GM18498 (cell line): Measurements from ENCODE around the gene WDR20.
"Not testable (repeated sequence)": the region's sequence is repeated elsewhere in the genome, so short reads cannot be mapped to it uniquely, and the experiment has no call there.

ENCODE experiments used
- ATAC-seq: cut with Tn5 transposase; IDR thresholded peaks from one replicate; pipeline ENCODE4 v1.9.1; 2021; ENCODE audit warnings: mild to moderate bottlenecking, moderate library complexity; ENCODE audit not compliant: unreplicated experiment

Gene WDR20

DNA sequence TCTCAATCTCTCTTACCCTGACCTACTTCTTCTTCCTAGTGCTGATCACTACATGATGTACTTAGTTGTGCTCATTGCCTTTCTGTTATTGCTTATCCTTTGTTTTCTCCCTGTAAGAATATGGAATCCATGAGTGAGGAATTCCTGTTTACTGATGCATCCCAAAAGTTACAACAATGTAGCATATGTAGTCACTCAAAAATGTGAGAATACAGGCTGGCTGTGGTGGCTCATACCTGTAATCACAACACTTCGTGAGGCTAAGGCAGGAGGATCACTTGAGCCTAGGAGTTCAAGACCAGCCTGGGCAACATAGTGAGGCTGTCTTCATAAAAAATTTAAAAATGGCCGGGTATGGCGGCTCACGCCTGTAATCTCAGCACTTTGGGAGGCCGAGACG lies 8.0 kb upstream of the WDR20 start:
- ATAC-seq = no peak

DNA sequence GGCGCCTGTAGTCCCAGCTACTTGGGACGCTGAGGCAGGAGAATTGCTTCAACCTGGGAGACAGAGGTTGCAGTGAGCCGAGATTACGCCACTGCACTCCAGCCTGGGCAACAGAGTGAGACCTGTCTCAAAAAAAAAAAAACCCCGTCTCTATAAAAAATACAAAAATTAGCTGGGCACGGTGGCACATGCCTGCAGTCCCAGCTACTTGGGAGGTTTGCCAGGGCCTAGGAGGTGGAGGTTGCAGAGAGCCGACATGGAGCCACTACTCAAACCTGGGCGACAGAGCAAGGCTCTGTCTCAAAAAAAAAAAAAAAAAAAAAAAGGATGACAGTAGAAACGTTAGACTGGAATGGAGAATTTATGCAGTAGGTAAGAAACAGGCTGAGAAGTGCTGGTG lies 5.7 kb upstream of the WDR20 start:
- not testable (repeated sequence) for ATAC-seq

- not testable (repeated sequence) for ATAC-seq
Measured at GRCh38 chr14:102134719-102135118, 5.0 kb upstream of the WDR20 start.

DNA sequence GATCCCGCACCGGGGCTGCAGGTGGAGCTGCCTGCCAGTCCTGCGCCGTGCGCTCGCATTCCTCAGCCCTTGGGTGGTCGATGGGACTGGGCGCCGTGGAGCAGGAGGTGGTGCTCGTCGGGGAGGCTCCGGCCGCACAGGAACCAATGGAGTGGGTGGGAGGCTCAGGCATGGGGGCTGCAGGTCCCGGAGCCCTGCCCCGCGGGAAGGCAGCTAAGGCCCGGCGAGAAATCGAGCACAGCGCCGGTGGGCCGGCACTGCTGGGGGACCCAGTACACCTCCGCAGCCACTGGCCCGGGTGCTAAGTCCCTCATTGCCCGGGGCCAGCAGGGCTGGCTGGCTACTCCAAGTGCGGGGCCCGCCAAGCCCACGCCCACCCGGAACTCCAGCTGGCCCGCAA lies 4.2 kb upstream of the WDR20 start:
- ATAC-seq = not testable (repeated sequence)

- no peak for ATAC-seq
Measured at GRCh38 chr14:102138535-102138934, 1.2 kb upstream of the WDR20 start.

DNA sequence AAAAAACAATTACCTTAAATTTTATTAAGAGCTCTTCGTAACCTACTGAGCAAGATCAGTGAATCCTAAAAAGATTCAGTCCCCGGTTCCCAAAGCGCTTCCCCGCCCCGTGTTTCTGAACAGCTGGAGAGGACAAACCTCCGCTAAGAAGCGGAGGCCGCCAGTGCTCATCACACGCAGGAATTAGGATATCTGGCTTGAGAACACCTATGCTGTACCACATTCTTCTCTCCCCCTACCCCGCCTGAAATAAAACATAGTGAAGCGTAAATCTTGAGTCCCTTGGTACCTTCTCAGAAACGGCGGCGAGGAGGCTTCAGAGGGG lies 774 bp upstream of the WDR20 start:
- ATAC-seq = no peak

GRCh38 chr14:102140027-102140749 lies 491 bp downstream of the WDR20 start:
- ATAC-seq = peak; percentile 22

GRCh38 chr14:102140750-102141145 lies 1.1 kb downstream of the WDR20 start:
- ATAC-seq = no peak

GRCh38 chr14:102141797-102142196 lies 2.1 kb downstream of the WDR20 start:
- ATAC-seq = no peak

GRCh38 chr14:102144914-102145313 lies 5.2 kb downstream of the WDR20 start:
- no peak for ATAC-seq

GRCh38 chr14:102145395-102145794 lies 5.7 kb downstream of the WDR20 start:
- ATAC-seq = no peak

DNA sequence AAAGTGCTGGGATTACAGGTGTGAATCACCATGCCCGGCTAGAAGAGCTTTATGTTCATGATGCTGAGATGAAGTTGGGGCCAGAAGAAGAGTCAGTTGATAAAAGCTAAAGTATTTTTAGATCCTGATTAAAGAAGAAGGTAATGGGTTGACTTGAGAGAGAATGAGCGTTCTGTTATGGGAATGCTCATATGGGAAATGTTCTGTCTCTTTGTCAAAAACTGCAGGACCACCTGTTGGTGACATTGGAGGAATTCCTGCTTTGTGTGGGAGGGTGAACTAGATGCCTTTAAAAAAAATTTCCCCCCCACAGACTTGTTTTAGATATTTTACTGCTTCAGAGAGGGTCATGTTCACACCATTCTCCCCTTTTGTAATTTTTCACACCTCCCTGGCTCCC lies 6.7 kb downstream of the WDR20 start:
- no peak for ATAC-seq

DNA sequence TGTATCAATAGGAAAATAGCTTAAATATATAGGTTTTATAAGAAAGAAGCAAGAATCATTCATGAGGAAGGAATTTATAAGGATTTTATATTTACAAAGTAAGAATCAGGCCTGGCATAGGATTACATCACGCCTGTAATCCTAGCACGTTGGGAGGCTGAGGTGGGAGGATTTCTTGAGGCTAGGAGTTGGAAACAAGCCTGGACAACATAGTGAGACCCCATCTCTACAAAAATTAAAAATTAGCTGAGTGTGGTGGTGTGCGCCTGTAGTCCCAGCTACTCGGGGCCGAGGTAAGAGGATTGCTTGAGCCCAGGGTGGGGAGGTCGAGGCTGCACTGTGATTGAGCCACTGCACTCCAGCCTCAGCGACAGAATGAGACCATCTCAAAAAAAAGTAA lies 10.4 kb downstream of the WDR20 start:
- ATAC-seq = no peak

DNA sequence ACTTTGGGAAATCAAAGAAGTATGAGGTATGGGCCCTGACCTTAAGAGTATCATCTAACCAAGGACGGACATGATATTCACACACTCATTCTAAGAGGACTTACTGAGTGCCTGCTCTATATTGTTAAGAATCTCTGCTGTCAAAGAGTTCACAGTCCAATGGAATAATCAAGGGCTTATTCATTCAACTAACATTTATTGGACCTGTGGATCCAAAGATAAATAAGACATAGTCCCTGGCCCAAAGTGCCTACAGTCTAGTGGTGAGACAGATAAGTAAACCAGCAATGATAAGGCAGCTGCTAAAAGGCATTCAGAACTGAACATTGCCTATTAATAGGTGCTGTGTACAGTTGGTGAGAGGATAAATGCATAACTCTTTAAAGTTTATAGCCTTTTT lies 11.0 kb downstream of the WDR20 start:
- no peak for ATAC-seq

DNA sequence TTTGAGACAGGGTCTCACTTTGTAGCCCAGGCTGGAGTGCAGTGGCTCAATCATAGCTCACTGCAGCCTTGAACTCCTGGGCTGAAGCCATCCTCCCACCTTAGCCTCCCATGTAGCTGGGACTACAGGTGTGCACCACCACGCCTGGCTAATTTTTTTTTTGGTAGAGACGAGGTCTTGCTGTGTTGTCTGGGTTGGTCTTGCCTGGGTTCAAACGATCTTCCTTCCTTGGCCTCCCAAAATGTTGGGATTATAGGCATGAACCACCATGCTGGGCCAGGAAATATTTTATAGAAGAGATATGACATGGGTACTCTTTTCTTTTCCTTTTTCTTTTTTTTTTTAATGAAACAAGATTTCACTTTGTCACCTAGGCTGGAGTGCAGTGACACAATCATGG lies 11.7 kb downstream of the WDR20 start:
- ATAC-seq = not testable (repeated sequence)

GRCh38 chr14:102154121-102154520 lies 14.4 kb downstream of the WDR20 start:
- ATAC-seq = no peak

DNA sequence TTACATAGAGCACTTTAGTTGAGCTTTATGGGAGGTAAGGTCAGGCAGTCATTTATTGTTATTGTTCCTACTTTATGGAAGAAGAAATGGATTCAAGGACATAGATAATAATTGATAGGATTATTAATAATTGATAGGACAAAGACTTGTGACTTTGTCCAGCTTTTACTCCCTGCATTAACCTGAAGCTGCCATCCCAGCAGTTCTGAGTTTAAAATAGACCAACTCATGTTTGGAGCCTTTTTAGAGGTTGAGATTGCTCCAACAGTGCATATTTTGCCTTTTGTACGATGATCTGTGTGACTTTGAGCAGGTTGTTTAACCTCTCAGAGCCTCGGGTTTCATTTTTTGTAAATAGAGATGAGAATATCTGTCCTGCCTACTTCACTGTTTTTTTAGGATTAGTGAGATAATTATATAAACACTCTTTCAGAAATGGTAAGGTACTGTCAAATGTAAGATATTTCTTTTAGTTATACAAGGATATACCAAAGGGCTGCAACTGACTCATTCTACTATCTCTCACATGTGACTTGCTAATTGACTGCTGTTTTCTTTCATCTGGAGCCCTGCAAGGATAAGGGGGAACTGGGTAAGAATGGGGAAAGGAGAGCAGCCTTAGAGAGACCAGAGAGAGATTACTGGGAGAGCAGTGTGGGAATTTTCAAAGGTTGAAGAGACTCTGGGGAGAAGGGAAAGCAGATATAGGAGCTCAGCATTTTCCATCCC lies 15.3 kb downstream of the WDR20 start:
- no peak for ATAC-seq

DNA sequence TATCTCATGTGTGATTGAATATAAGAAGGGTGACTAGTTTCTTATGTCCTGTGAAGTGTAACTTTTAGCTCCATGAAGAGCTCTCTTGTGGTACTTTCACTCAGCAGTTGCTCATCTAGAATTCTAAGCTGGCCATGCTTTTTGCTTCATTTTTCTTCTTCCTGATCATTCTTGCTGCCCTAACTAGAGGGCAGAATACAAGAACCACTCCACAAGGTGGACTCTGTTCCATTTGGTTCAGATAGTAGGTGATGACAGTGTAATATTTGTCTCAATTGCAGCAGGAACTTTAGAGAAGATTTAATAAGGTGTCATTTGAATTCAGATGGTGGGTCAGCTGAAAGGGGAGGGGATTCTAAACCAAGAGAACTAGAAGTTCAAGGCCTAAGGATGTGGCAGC lies 17.6 kb downstream of the WDR20 start:
- no peak for ATAC-seq

GRCh38 chr14:102158797-102159196 lies 19.1 kb downstream of the WDR20 start:
- no peak for ATAC-seq

- ATAC-seq = no peak
Measured at GRCh38 chr14:102159841-102160240, 20.1 kb downstream of the WDR20 start.

GRCh38 chr14:102162487-102162886 lies 22.8 kb downstream of the WDR20 start:
- ATAC-seq = no peak

- ATAC-seq = no peak
Measured at GRCh38 chr14:102164241-102164641, 24.5 kb downstream of the WDR20 start.

GRCh38 chr14:102164965-102165364 lies 25.3 kb downstream of the WDR20 start:
- ATAC-seq = no peak
